SU-DHL-6 (cell line): ENCODE measurements around the gene ARHGAP10.

Source experiments
- H2AFZ ChIP-seq: fragments of 200-600 bp; sonication (generic); 2 replicates; pipeline ENCODE4 v1.6.1; 2014; ENCODE audit warnings: low read depth, mild to moderate bottlenecking, moderate library complexity, mixed read lengths, antibody characterized with exemption, low read length; ENCODE audit not compliant: severe bottlenecking
- H3F3A ChIP-seq: fragments of 200-600 bp; shearing (Covaris generic); 2 replicates; pipeline ENCODE4 v1.6.0; 2016; ENCODE audit warnings: antibody characterized with exemption, mild to moderate bottlenecking; ENCODE audit not compliant: insufficient read depth
- H3K27ac ChIP-seq: fragments of 200-600 bp; sonication (generic); 2 replicates; pipeline ENCODE4 v1.5.1; 2016; ENCODE audit warnings: low read depth, mild to moderate bottlenecking, low read length, moderate library complexity, mixed read lengths
- H3K27me3 ChIP-seq: fragments of 200-600 bp; sonication (generic), shearing (Covaris generic); 2 replicates; pipeline ENCODE4 v1.6.0; 2014; ENCODE audit warnings: mild to moderate bottlenecking, low read length
- H3K36me3 ChIP-seq: fragments of 200-600 bp; sonication (generic); 2 replicates; pipeline ENCODE4 v1.6.1; 2014; ENCODE audit warnings: mild to moderate bottlenecking, low read length, mixed read lengths
- H3K4me2 ChIP-seq: fragments of 300-600, 200-600 bp; shearing (Covaris generic), sonication (generic); 2 replicates; pipeline ENCODE4 v1.6.0; 2014; ENCODE audit warnings: low read length, low read depth, mild to moderate bottlenecking; ENCODE audit not compliant: poor library complexity, severe bottlenecking
- H3K4me3 ChIP-seq: fragments of 200-600 bp; sonication (generic); 2 replicates; pipeline ENCODE4 v1.5.1; 2014; ENCODE audit warnings: antibody characterized with exemption, low read length, mild to moderate bottlenecking, mixed read lengths; ENCODE audit not compliant: insufficient read depth, poor library complexity, severe bottlenecking
- H3K79me2 ChIP-seq: fragments of 200-600 bp; sonication (generic); 2 replicates; pipeline ENCODE4 v1.6.1; 2014; ENCODE audit warnings: mild to moderate bottlenecking, low read length, moderate library complexity; ENCODE audit not compliant: insufficient read depth
- H3K9ac ChIP-seq: fragments of 200-600 bp; sonication (generic); 2 replicates; pipeline ENCODE4 v1.7.0; 2014; ENCODE audit warnings: mild to moderate bottlenecking, low read length
- H3K9me2 ChIP-seq: fragments of 200-600 bp; sonication (generic); replicated peaks from 2 replicates; pipeline ENCODE4 v1.6.1; 2014; ENCODE audit warnings: low read length; ENCODE audit not compliant: insufficient read depth
- H3K9me3 ChIP-seq: fragments of 200-600 bp; sonication (generic); 2 replicates; pipeline ENCODE4 v1.6.1; 2014; ENCODE audit warnings: low read length, mixed read lengths; ENCODE audit not compliant: insufficient read depth
- H4K20me1 ChIP-seq: fragments of 200-600 bp; sonication (generic); 2 replicates; pipeline ENCODE4 v1.6.1; 2014; ENCODE audit warnings: low read depth, mild to moderate bottlenecking, antibody characterized with exemption, low read length, moderate library complexity, mixed read lengths
- CTCF ChIP-seq: fragments of 200-600 bp; sonication (generic); IDR thresholded peaks from one replicate; pipeline ENCODE4 v1.5.1; 2017; ENCODE audit warnings: antibody characterized with exemption, mild to moderate bottlenecking, low read length, moderate library complexity; ENCODE audit not compliant: insufficient read depth, poor library complexity, severe bottlenecking
- EZH2phosphoT487 ChIP-seq: fragments of 200-600 bp; sonication (generic), shearing (Covaris generic); conservative IDR thresholded peaks from 2 replicates; pipeline ENCODE4 v1.6.1; 2018; ENCODE audit warnings: mild to moderate bottlenecking, antibody characterized with exemption, low read length, moderate library complexity, mixed read lengths

Gene ARHGAP10

GRCh38 chr4:147760176-147760575 lies 28.3 kb downstream of the ARHGAP10 start:
- no peak for TF ChIP-seq CTCF
- no peak for TF ChIP-seq EZH2phosphoT487
- Histone ChIP-seq H3K27ac (no peak overlapping the region), H2AFZ (no peak overlapping the region), H3K9ac (no peak overlapping the region), H3F3A (no peaks in the 10 kb centered on the region), H3K27me3 (no peaks in the 10 kb centered on the region), H3K79me2 (no peaks in the 10 kb centered on the region), H3K36me3 (no peaks in the 10 kb centered on the region), H3K9me2 (no peaks in the 10 kb centered on the region), H3K4me2 (no peak overlapping the region), H4K20me1 (no peaks in the 10 kb centered on the region), H3K9me3 (no peaks in the 10 kb centered on the region), H3K4me3 (no peak overlapping the region)

- H2AFZ ChIP-seq: no peak overlapping the region
- H3K4me3 ChIP-seq: no peak overlapping the region
- H3K4me2 ChIP-seq: no peak overlapping the region
- no peaks in the 10 kb centered on the region for H3K36me3 ChIP-seq
- H4K20me1 ChIP-seq: no peaks in the 10 kb centered on the region
- no peak overlapping the region for H3K9ac ChIP-seq
- no peaks in the 10 kb centered on the region for H3F3A ChIP-seq
- TF ChIP-seq CTCF (no peak), EZH2phosphoT487 (no peak)
- H3K9me3 ChIP-seq: no peaks in the 10 kb centered on the region
- no peaks in the 10 kb centered on the region for H3K79me2 ChIP-seq
- H3K9me2 ChIP-seq: no peaks in the 10 kb centered on the region
- H3K27me3 ChIP-seq: no peaks in the 10 kb centered on the region
- no peak overlapping the region for H3K27ac ChIP-seq
Measured at GRCh38 chr4:147760695-147761094, 28.8 kb downstream of the ARHGAP10 start.

- Histone ChIP-seq H3K4me2 (no peak overlapping the region), H3F3A (no peaks in the 10 kb centered on the region), H3K4me3 (no peak overlapping the region), H2AFZ (no peak overlapping the region), H3K36me3 (no peaks in the 10 kb centered on the region), H3K9ac (no peak overlapping the region), H3K9me3 (no peaks in the 10 kb centered on the region), H4K20me1 (no peaks in the 10 kb centered on the region), H3K79me2 (no peaks in the 10 kb centered on the region), H3K9me2 (no peaks in the 10 kb centered on the region), H3K27me3 (no peaks in the 10 kb centered on the region), H3K27ac (no peak overlapping the region)
- TF ChIP-seq EZH2phosphoT487: no peak
Measured at GRCh38 chr4:147761218-147761883, 29.5 kb downstream of the ARHGAP10 start.

GRCh38 chr4:147764337-147764736 lies 32.4 kb downstream of the ARHGAP10 start:
- TF ChIP-seq CTCF (no peak), EZH2phosphoT487 (no peak)
- Histone ChIP-seq H2AFZ (no peak overlapping the region), H3K27me3 (no peaks in the 10 kb centered on the region), H3K4me3 (no peak overlapping the region), H3K27ac (no peak overlapping the region), H4K20me1 (no peaks in the 10 kb centered on the region), H3K9ac (no peak overlapping the region), H3K4me2 (no peak overlapping the region), H3K79me2 (no peaks in the 10 kb centered on the region), H3K9me2 (no peaks in the 10 kb centered on the region), H3K36me3 (no peaks in the 10 kb centered on the region), H3K9me3 (no peaks in the 10 kb centered on the region), H3F3A (no peaks in the 10 kb centered on the region)
